NCI-H2196 (cell line): ENCODE measurements around the gene SUPT20HL2.
"Not testable (repeated sequence)": the region's sequence is repeated elsewhere in the genome, so short reads cannot be mapped to it uniquely, and the experiment has no call there.

Source experiments
- DNase-seq: peaks from one replicate; lab custom pipeline; 2025; ENCODE audit not compliant: unreplicated experiment; lab: John Stamatoyannopoulos, UW

The SUPT20HL2 gene

GRCh38 chrX:24314019-24314635 is at the start of gene SUPT20HL2:
TSS of gene SUPT20HL2 (minus strand) at chrX:24314069. CDS start at chrX:24313315, 754 bp downstream.
- DNase-seq = no peak

GRCh38 chrX:24362089-24362745 is 48.3 kb upstream of the SUPT20HL2 start:
- DNase-seq = not testable (repeated sequence)

- no peak for DNase-seq
Observed at GRCh38 chrX:24360272-24360671, 46.4 kb upstream of the SUPT20HL2 start, which contains the start of gene SUPT20HL1. TSS of gene SUPT20HL1 (plus strand) at chrX:24360639. CDS start at chrX:24362761, 2,122 bp downstream.

- no peak for DNase-seq
Observed at GRCh38 chrX:24357106-24357505, 43.2 kb upstream of the SUPT20HL2 start.

- no peak for DNase-seq
Observed at GRCh38 chrX:24355095-24355494, 41.2 kb upstream of the SUPT20HL2 start.

GRCh38 chrX:24350217-24350616 is 36.3 kb upstream of the SUPT20HL2 start:
- no peak for DNase-seq

DNA sequence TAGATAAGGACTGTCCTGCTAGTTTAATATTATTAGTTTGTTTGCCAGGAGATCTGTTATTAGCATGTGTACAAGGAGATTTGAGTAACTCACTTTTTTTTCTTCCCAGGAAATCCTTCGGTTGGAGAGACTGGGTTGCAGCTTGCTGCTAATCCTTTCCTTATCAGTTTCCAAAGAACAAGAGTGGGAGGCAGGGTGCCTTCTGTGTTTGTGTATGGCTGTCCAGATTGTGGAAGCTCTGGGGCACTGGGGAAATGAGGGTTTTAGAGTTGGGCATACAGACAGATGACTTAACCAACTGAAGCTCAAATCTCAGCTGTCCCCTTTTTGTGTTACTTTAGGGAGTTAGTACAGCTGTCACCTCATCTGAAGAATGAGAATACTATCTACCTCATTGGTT is 34.0 kb upstream of the SUPT20HL2 start:
- no peak for DNase-seq

GRCh38 chrX:24343719-24344118 is 29.9 kb upstream of the SUPT20HL2 start:
- no peak for DNase-seq

DNA sequence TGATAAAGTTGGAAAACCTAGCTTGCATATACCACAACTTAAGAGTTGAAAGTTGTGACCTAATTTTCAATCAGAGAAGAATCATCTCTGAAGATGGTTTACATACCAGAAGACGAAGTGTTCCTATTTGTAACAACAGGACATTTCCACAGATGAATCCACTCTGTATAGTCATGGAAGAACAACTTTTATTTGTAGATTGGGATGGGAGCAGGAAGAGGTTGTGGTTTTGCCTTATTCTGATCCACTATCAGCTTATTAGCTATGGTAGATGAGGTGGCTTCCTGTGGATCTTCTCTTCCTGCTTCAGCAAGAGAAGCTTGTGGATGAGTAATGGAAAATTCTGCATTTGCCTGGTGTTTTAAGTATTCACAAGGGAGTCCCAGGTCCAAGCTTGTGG is 27.9 kb upstream of the SUPT20HL2 start:
- DNase-seq = no peak

- DNase-seq = no peak
Observed at GRCh38 chrX:24340501-24340900, 26.6 kb upstream of the SUPT20HL2 start.

DNA sequence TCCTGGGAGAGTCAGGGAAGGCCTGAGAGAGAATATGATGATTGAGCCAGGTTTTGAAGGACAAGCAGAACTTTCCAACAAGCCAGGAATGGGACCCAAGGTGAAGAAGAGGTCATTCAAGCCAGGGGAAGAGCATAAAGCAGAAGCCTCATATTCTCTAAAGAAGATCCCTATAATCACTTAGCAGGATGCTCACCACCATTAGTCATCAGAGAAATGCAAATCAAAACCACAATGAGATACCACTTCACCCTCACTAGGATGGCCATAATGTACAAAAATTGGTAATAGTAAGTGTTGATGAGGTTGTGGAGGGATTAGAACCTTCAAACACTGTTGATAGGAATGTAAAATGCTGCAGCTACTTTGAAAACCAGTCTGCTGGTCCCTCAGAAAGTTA is 26.0 kb upstream of the SUPT20HL2 start:
- DNase-seq = no peak

DNA sequence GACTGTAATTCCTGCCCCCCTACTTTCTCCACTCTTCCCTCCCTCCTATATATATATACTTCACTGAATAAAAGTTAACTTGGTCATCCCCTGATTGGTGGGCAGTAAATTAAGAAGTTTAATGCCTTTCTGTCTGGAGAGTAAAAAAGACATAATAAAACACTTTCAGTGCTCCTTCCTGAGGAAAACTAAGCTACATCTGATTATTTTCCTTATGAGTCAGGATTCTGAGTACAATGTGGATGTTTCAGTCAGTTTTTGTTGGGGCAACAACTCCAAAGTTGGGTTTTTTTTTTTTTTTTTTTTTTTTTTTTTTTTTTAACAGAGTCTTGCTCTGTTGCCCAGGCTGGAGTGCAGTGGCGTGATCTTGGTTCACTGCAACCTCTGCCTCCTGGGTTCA is 22.0 kb upstream of the SUPT20HL2 start:
- DNase-seq = no peak

- no peak for DNase-seq
Observed at GRCh38 chrX:24334461-24334860, 20.6 kb upstream of the SUPT20HL2 start.

DNA sequence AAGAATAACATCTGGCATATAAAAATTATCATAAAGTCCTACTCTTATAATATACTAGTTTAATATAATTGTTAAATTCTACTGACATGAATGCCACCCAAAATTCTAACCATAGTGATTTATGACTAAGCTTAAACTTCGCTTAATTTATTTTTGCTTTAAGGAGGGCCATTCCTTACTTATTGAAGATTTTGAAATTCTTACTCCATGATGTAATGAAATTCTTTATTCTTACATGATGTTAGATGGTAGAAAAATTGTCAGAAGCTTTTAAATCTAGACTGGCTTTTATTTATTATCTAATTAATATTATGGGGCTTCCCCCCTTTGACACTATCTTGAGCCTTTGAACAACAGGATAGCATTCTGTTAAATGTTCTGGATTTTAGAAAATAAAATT is 19.5 kb upstream of the SUPT20HL2 start:
- DNase-seq = no peak

GRCh38 chrX:24332878-24333277 is 19.0 kb upstream of the SUPT20HL2 start:
- no peak for DNase-seq

- no peak for DNase-seq
Observed at GRCh38 chrX:24325231-24325630, 11.4 kb upstream of the SUPT20HL2 start.

- DNase-seq = no peak
Observed at GRCh38 chrX:24321741-24322395, 8.0 kb upstream of the SUPT20HL2 start.

DNA sequence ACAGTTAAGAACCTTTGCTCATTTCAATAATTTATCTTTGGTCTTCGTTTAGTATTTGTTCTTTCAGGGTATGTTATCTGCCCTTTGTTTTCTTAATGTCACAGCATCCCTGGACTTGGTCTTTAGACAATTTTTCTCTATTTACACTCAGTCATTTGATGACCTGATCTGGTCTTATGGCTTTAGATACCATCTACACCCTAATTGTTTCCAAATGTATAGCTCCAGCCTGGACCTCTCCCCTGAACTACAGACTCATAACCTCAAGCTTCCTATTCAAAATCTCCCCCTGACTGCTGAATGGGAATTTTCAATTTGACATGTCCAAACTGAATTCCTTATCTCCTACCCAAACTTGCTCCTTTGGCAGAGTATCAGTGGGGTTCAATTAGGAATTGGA is 3.7 kb upstream of the SUPT20HL2 start:
- no peak for DNase-seq

GRCh38 chrX:24316111-24316510 is 2.2 kb upstream of the SUPT20HL2 start:
- no peak for DNase-seq

DNA sequence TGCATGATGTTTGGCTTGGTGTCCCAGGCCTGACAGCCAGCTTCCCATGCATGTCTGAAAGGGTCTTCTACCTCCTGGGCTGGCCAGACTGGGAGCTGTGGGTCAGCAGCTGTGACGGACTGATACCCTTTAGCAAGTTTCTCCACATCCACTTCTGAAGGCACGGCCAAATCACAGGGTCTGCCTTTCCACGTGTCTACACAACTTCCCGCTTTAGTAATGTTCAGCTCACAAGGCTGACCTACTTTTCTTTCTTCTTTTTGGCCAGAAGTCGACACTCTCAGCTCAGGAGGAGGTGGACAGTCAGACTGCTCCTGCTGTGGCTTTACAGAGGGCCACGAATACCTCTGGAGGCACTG is 1.6 kb downstream of the SUPT20HL2 start:
- not testable (repeated sequence) for DNase-seq

DNA sequence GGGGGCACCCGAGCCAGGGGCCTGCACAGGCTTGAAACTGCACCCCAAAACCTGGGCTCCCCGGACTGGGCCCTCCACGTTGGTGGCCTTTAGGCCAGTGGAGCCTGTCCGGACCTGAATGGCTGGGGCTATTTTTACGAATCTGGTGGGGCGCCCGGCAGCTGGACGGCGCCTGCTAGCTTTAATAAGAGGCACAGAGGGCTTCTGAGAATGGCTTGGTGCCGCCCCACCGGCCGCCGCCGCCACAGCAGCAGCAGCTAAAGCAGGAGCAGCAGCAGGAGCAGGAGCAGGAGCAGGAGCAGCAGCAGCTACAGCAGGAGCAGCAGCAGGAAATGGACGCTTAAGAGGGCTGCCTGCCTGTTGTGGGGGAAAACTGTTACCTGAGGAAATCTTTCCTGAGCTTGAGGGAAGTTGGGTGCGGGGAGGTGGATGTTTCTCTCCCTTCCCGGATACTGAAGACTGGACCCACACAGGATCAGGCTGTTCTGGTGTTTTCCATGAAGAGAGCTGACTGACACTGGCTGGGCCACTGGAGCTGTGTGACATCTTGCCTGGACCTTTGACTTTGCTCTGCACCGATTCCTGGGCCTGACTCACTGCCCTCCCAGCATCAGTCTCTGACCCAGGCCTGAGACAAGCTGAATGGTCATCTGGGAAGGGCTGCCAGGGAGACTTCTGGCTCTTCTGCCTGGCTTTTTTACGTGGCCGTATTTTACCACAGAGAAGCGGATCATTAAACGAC is 2.2 kb downstream of the SUPT20HL2 start:
- DNase-seq = not testable (repeated sequence)

GRCh38 chrX:24310916-24311315 is 3.0 kb downstream of the SUPT20HL2 start:
- not testable (repeated sequence) for DNase-seq
